GM13976 (cell line): ENCODE results near the gene BACE2.

Experiments used
- DNase-seq: peaks from one replicate; pipeline ENCODE4 v3.0.0; 2012; ENCODE audit warnings: low spot score
- CTCF ChIP-seq: IDR thresholded peaks from 2 replicates; pipeline ENCODE4 v1.5.1; 2012; ENCODE audit warnings: borderline replicate concordance, mild to moderate bottlenecking; ENCODE audit not compliant: insufficient read depth; ENCODE audit errors: extremely low read depth, missing control alignments, control extremely low read depth
- in situ Hi-C: fragments of 300-500 bp; cut with MboI; formaldehyde crosslinking; loops from one replicate; pipeline ENCODE4 v1.12.0; 2022; ENCODE audit warnings: low sequenced_read_pairs, mixed read lengths, inconsistent platforms; ENCODE audit not compliant: unreplicated experiment

The BACE2 gene

GRCh38 chr21:41230497-41230896 lies 62.5 kb downstream of the BACE2 start:
- no peak for DNase-seq
- TF ChIP-seq CTCF: no peak
- in situ Hi-C loops: no loop called here

GRCh38 chr21:41231060-41231459 lies 63.1 kb downstream of the BACE2 start:
- in situ Hi-C loops: no loop called here

GRCh38 chr21:41232013-41232412 lies 64.1 kb downstream of the BACE2 start:
- no peak for TF ChIP-seq CTCF
- in situ Hi-C loops: no loop called here
- DNase-seq: no peak

More at GRCh38 chr21:41231060-41231459, 63.1 kb downstream of the BACE2 start:
- DNase-seq: no peak
- no peak for TF ChIP-seq CTCF

GRCh38 chr21:41233916-41234315 lies 66.0 kb downstream of the BACE2 start:
- in situ Hi-C loops: no loop called here
- no peak for DNase-seq
- TF ChIP-seq CTCF: no peak

GRCh38 chr21:41234569-41234968 lies 66.6 kb downstream of the BACE2 start:
- no peak for TF ChIP-seq CTCF
- no peak for DNase-seq
- in situ Hi-C loops: no loop called here

- DNase-seq: no peak
- no peak for TF ChIP-seq CTCF
- in situ Hi-C loops: no loop called here
These were observed 67.2 kb downstream of the BACE2 start for GRCh38 chr21:41235201-41235600.
